ENCODE results near the gene PCDHA3.
"Not testable (repeated sequence)": the region's sequence is repeated elsewhere in the genome, so short reads cannot be mapped to it uniquely, and the experiment has no call there.

PCDHA3 gene

DNA sequence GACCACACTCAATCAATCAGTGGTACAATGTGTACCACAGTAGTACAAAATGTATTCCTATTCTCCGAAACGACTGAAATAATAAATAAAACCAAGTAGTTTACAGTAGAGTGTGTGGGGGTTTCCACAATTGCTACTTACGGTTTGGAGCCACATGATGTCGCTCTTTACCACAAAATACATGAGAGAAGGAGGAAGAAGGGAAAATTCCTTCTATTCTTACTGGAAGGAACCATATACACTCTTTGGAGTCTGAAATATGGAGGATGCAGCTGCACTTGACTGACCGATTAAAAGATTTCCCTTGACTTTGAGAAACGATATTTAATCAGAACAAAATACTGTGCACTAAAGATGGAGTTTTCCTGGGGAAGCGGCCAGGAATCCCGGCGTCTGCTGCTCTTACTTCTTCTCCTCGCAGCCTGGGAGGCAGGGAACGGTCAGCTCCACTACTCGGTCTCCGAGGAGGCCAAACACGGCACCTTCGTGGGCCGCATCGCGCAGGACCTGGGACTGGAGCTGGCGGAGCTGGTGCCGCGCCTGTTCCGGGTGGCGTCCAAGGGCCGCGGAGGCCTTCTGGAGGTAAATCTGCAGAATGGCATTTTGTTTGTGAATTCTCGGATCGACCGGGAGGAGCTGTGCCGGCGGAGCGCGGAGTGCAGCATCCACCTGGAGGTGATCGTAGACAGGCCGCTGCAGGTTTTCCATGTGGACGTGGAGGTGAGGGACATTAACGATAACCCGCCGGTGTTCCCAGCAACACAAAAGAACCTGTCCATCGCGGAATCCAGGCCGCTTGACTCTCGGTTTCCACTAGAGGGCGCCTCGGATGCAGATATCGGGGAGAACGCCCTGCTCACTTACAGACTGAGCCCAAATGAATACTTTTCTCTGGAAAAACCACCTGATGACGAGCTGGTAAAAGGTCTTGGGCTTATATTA lies 6.2 kb downstream of the PCDHA3 start, which contains the start of gene PCDHA4:
TSS of gene PCDHA4 (plus strand) at position 235 of the 942 bp plus-strand sequence.
- H3K4me3 ChIP-seq (replicated peaks in 1 of 2; ENCODE audit: low read depth in 2 of 2, low read length in 2 of 2), result peak within 1 kb of the TSS in 1 of 2 donors; percentile 30
- DNase-seq (ENCODE audit: low read depth in 2 of 2), result peak; percentile 6 to 25
- peak; percentile 37 for TF ChIP-seq CTCF (IDR thresholded peaks at IDR 0.05; ENCODE audit: low read depth, low read length)

- H3K4me3 ChIP-seq (replicated peaks in 1 of 2; ENCODE audit: low read depth in 2 of 2, low read length in 2 of 2); DNase-seq (ENCODE audit: low read depth in 2 of 2): not testable (repeated sequence)
These were observed 7.5 kb downstream of the PCDHA3 start for GRCh38 chr5:140808241-140808888.

GRCh38 chr5:140808889-140809291 lies 8.0 kb downstream of the PCDHA3 start:
- TF ChIP-seq CTCF (IDR thresholded peaks at IDR 0.05; ENCODE audit: low read depth, low read length), result no peak
- no peak overlapping the region for H3K4me3 ChIP-seq (replicated peaks in 1 of 2; ENCODE audit: low read depth in 2 of 2, low read length in 2 of 2)
- DNase-seq (ENCODE audit: low read depth in 2 of 2), result no peak

- TF ChIP-seq CTCF (IDR thresholded peaks at IDR 0.05; ENCODE audit: low read depth, low read length), result peak; percentile 46
- peak; percentile 3 to 37 for DNase-seq (ENCODE audit: low read depth in 2 of 2)
- H3K4me3 ChIP-seq (replicated peaks in 1 of 2; ENCODE audit: low read depth in 2 of 2, low read length in 2 of 2), result no peak within 1 kb of the TSS
These were observed 20.8 kb downstream of the PCDHA3 start, which contains the start of gene PCDHA5 for GRCh38 chr5:140821375-140822280. Gene PCDHA5 (plus strand): TSS chr5:140821613.

DNA sequence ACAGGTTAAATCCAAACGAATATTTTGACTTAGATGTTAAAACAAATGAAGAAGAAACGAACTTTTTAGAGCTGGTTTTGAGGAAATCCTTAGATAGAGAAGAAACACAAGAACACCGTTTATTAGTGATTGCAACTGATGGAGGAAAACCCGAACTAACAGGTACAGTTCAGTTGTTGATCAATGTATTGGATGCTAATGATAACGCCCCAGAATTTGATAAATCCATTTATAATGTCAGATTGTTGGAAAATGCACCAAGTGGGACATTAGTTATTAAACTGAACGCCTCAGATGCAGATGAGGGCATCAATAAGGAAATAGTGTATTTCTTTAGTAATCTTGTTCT lies 21.4 kb downstream of the PCDHA3 start:
- DNase-seq (ENCODE audit: low read depth in 2 of 2), result no peak
- TF ChIP-seq CTCF (IDR thresholded peaks at IDR 0.05; ENCODE audit: low read depth, low read length), result no peak
- no peak overlapping the region for H3K4me3 ChIP-seq (replicated peaks in 1 of 2; ENCODE audit: low read depth in 2 of 2, low read length in 2 of 2)

- DNase-seq (ENCODE audit: low read depth in 2 of 2); H3K4me3 ChIP-seq (replicated peaks in 1 of 2; ENCODE audit: low read depth in 2 of 2, low read length in 2 of 2): not testable (repeated sequence)
These were observed 22.1 kb downstream of the PCDHA3 start for GRCh38 chr5:140822969-140823368.

- H3K4me3 ChIP-seq (replicated peaks in 1 of 2; ENCODE audit: low read depth in 2 of 2, low read length in 2 of 2), result no peak overlapping the region
- no peak for DNase-seq (ENCODE audit: low read depth in 2 of 2)
- TF ChIP-seq CTCF (IDR thresholded peaks at IDR 0.05; ENCODE audit: low read depth, low read length), result no peak
These were observed 22.6 kb downstream of the PCDHA3 start for GRCh38 chr5:140823475-140823874.

Measured in cardiac fibroblast (primary cell).